Measurements from ENCODE around the gene NFIL3. TPM values are rescaled to one million over a fixed set of nuclear protein-coding genes. Genes with fewer than 3 reads are reported as not detected.
A peak's percentile ranks its signal among the peaks of the same experiment; 100 is the strongest.

NFIL3 gene
- total RNA-seq, 1 experiment from 2014 or later, result 14.5 TPM

GRCh38 chr9:91359734-91360470, 63.7 kb downstream of the NFIL3 start:
- CTCF ChIA-PET, result no interaction called here
- Histone ChIP-seq H3K4me1 (ENCODE audit: insufficient read depth, low read length, poor library complexity, severe bottlenecking) (peaks cover 6% of the 10 kb centered on the region), H3K27ac (ENCODE audit: low read depth, low read length, poor library complexity, severe bottlenecking) (no peak overlapping the region), H3K4me3 (ENCODE audit: low read depth, low read length, poor library complexity, severe bottlenecking) (no peak overlapping the region), H3K9me3 (ENCODE audit: low read depth, low read length, poor library complexity, severe bottlenecking) (no peaks in the 10 kb centered on the region), H3K36me3 (ENCODE audit: insufficient read depth, low read length, poor library complexity, severe bottlenecking) (peaks cover 8% of the 10 kb centered on the region), H3K27me3 (replicated peaks; ENCODE audit: insufficient read depth, low read depth, low read length, poor library complexity) (no peaks in the 10 kb centered on the region)
- no peak for DNase-seq (ENCODE audit: low spot score)
- intact Hi-C loops (cut with micrococcal nuclease; ENCODE audit: unreplicated experiment), result no loop called here
- POLR2A ChIA-PET (ENCODE audit: low non-redundant PET), result interaction anchor here (0.6 kb wide), 1 partner anchor 164 kb away, joined by 3 read pairs; no protein-coding TSS in a partner anchor
- TF ChIP-seq, protein P1, sequence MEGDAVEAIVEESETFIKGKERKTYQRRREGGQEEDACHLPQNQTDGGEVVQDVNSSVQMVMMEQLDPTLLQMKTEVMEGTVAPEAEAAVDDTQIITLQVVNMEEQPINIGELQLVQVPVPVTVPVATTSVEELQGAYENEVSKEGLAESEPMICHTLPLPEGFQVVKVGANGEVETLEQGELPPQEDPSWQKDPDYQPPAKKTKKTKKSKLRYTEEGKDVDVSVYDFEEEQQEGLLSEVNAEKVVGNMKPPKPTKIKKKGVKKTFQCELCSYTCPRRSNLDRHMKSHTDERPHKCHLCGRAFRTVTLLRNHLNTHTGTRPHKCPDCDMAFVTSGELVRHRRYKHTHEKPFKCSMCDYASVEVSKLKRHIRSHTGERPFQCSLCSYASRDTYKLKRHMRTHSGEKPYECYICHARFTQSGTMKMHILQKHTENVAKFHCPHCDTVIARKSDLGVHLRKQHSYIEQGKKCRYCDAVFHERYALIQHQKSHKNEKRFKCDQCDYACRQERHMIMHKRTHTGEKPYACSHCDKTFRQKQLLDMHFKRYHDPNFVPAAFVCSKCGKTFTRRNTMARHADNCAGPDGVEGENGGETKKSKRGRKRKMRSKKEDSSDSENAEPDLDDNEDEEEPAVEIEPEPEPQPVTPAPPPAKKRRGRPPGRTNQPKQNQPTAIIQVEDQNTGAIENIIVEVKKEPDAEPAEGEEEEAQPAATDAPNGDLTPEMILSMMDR (conservative IDR thresholded peaks at IDR 0.05; ENCODE audit: low read depth, low read length), result no peak
- no peak for TF ChIP-seq EZH2 (IDR thresholded peaks at IDR 0.05; ENCODE audit: borderline replicate concordance, low read depth, low read length, poor library complexity, severe bottlenecking)
- TSS peak; percentile 28 for BruUV-seq (replicated peaks)

- no TSS peak for BruUV-seq (replicated peaks)
- ChIA-PET POLR2A (ENCODE audit: low non-redundant PET) (no interaction called here), CTCF (no interaction called here)
Observed at GRCh38 chr9:91359083-91359482, 64.5 kb downstream of the NFIL3 start.

More at GRCh38 chr9:91359083-91359482, 64.5 kb downstream of the NFIL3 start:
- intact Hi-C loops (cut with micrococcal nuclease; ENCODE audit: unreplicated experiment), result no loop called here
- Histone ChIP-seq H3K27me3 (replicated peaks; ENCODE audit: insufficient read depth, low read depth, low read length, poor library complexity) (no peaks in the 10 kb centered on the region), H3K27ac (ENCODE audit: low read depth, low read length, poor library complexity, severe bottlenecking) (no peak overlapping the region), H3K4me1 (ENCODE audit: insufficient read depth, low read length, poor library complexity, severe bottlenecking) (peaks cover 6% of the 10 kb centered on the region), H3K4me3 (ENCODE audit: low read depth, low read length, poor library complexity, severe bottlenecking) (no peak overlapping the region), H3K9me3 (ENCODE audit: low read depth, low read length, poor library complexity, severe bottlenecking) (no peaks in the 10 kb centered on the region), H3K36me3 (ENCODE audit: insufficient read depth, low read length, poor library complexity, severe bottlenecking) (peaks cover 8% of the 10 kb centered on the region)
- DNase-seq (ENCODE audit: low spot score), result no peak
- no peak for TF ChIP-seq EZH2 (IDR thresholded peaks at IDR 0.05; ENCODE audit: borderline replicate concordance, low read depth, low read length, poor library complexity, severe bottlenecking)
- TF ChIP-seq, protein P1 (conservative IDR thresholded peaks at IDR 0.05; ENCODE audit: low read depth, low read length), result no peak

Other genes starting within 250 kb of the NFIL3 start
- 12.3 and 15.4 TPM in 2 replicates for gene AUH, start 61.9 kb downstream of the NFIL3 start, total RNA-seq (2021)

Measured in A673 (cell line).